DOHH2 (cell line): ENCODE measurements around the gene EMP1.

Experiments
- H3F3A ChIP-seq: fragments of 200-600 bp; sonication (generic), shearing (Covaris generic); 2 replicates; pipeline ENCODE4 v1.6.0; 2016; ENCODE audit warnings: antibody characterized with exemption, mild to moderate bottlenecking; ENCODE audit not compliant: control insufficient read depth, insufficient read depth
- H3K27ac ChIP-seq: fragments of 200-600 bp; sonication (generic); 2 replicates; pipeline ENCODE4 v1.5.1; 2014; ENCODE audit warnings: low read depth, mild to moderate bottlenecking, low read length, moderate library complexity
- H3K27me3 ChIP-seq: fragments of 200-600 bp; sonication (generic); 2 replicates; pipeline ENCODE4 v1.6.1; 2014; ENCODE audit warnings: mild to moderate bottlenecking, low read length, mixed read lengths; ENCODE audit not compliant: control insufficient read depth
- H3K36me3 ChIP-seq: fragments of 200-600 bp; sonication (generic); 2 replicates; pipeline ENCODE4 v1.6.1; 2014; ENCODE audit warnings: mild to moderate bottlenecking, low read length, moderate library complexity, mixed read lengths; ENCODE audit not compliant: control insufficient read depth
- H3K4me1 ChIP-seq: fragments of 200-600 bp; sonication (generic); 2 replicates; pipeline ENCODE4 v1.6.1; 2014; ENCODE audit warnings: mild to moderate bottlenecking, low read length, mixed read lengths; ENCODE audit not compliant: control insufficient read depth
- H3K4me2 ChIP-seq: fragments of 200-600 bp; sonication (generic); 2 replicates; pipeline ENCODE4 v1.6.0; 2014; ENCODE audit warnings: mild to moderate bottlenecking, low read length, moderate library complexity
- H3K4me3 ChIP-seq: fragments of 200-600 bp; sonication (generic); 2 replicates; pipeline ENCODE4 v1.5.1; 2014; ENCODE audit warnings: mild to moderate bottlenecking, low read length, mixed read lengths
- H3K79me2 ChIP-seq: fragments of 200-600 bp; sonication (generic); 2 replicates; pipeline ENCODE4 v1.6.1; 2014; ENCODE audit warnings: mild to moderate bottlenecking, low read length, mixed read lengths; ENCODE audit not compliant: control insufficient read depth
- H3K9me2 ChIP-seq: fragments of 200-600 bp; sonication (generic); replicated peaks from 2 replicates; pipeline ENCODE4 v1.6.1; 2014; ENCODE audit warnings: mild to moderate bottlenecking, low read length, mixed read lengths; ENCODE audit not compliant: control insufficient read depth
- H3K9me3 ChIP-seq: fragments of 200-600 bp; sonication (generic); 2 replicates; pipeline ENCODE4 v1.6.1; 2014; ENCODE audit warnings: antibody characterized with exemption, low read length, mixed read lengths; ENCODE audit not compliant: control insufficient read depth, insufficient read depth
- H4K20me1 ChIP-seq: fragments of 200-600 bp; sonication (generic); 2 replicates; pipeline ENCODE4 v1.6.0; 2014; ENCODE audit warnings: low read depth, mild to moderate bottlenecking, antibody characterized with exemption, low read length, moderate library complexity; ENCODE audit not compliant: control insufficient read depth, insufficient read depth
- CTCF ChIP-seq: fragments of 200-600 bp; sonication (generic); IDR thresholded peaks from one replicate; pipeline ENCODE4 v1.5.1; 2014; ENCODE audit warnings: antibody characterized with exemption, mild to moderate bottlenecking, low read depth, low read length; ENCODE audit not compliant: poor library complexity, severe bottlenecking
- EZH2phosphoT487 ChIP-seq: fragments of 200-600 bp; sonication (generic); IDR thresholded peaks from 2 replicates; pipeline ENCODE4 v1.6.1; 2017; ENCODE audit warnings: borderline replicate concordance, mild to moderate bottlenecking, antibody characterized with exemption, low read length, moderate library complexity, mixed read lengths

EMP1 gene

GRCh38 chr12:13203034-13203922 is 6.8 kb downstream of the EMP1 start:
- Histone ChIP-seq H3F3A (no peaks in the 10 kb centered on the region), H3K9me3 (no peaks in the 10 kb centered on the region), H3K9me2 (no peaks in the 10 kb centered on the region), H3K4me1 (no peaks in the 10 kb centered on the region), H3K27ac (no peak overlapping the region), H3K4me3 (no peak overlapping the region), H3K4me2 (no peak overlapping the region), H4K20me1 (no peaks in the 10 kb centered on the region), H3K27me3 (peaks cover 34% of the 10 kb centered on the region), H3K79me2 (no peaks in the 10 kb centered on the region), H3K36me3 (no peaks in the 10 kb centered on the region)
- TF ChIP-seq CTCF (no peak), EZH2phosphoT487 (no peak)

- H3K9me3 ChIP-seq: no peaks in the 10 kb centered on the region
- H3K4me2 ChIP-seq: no peak overlapping the region
- H3K27ac ChIP-seq: no peak overlapping the region
- TF ChIP-seq CTCF (no peak), EZH2phosphoT487 (no peak)
- H4K20me1 ChIP-seq: no peaks in the 10 kb centered on the region
- peaks cover 3% of the 10 kb centered on the region; the same call in 1 of the 2 replicates for H3K4me1 ChIP-seq
- no peaks in the 10 kb centered on the region for H3K9me2 ChIP-seq
- H3K4me3 ChIP-seq: no peak overlapping the region
- no peaks in the 10 kb centered on the region for H3F3A ChIP-seq
- H3K27me3 ChIP-seq: peaks cover 37% of the 10 kb centered on the region
- no peaks in the 10 kb centered on the region for H3K79me2 ChIP-seq
- no peaks in the 10 kb centered on the region for H3K36me3 ChIP-seq
These were observed 7.9 kb downstream of the EMP1 start for GRCh38 chr12:13204428-13204827.

GRCh38 chr12:13205809-13206559 is 9.5 kb downstream of the EMP1 start:
- Histone ChIP-seq H3K9me2 (no peaks in the 10 kb centered on the region), H3K4me2 (no peak overlapping the region), H3F3A (no peaks in the 10 kb centered on the region), H3K4me3 (no peak overlapping the region), H3K27ac (no peak overlapping the region), H4K20me1 (no peaks in the 10 kb centered on the region), H3K36me3 (no peaks in the 10 kb centered on the region), H3K27me3 (peaks cover 34% of the 10 kb centered on the region), H3K9me3 (no peaks in the 10 kb centered on the region), H3K79me2 (no peaks in the 10 kb centered on the region), H3K4me1 (peaks cover 6% of the 10 kb centered on the region; the same call in 1 of the 2 replicates)
- TF ChIP-seq EZH2phosphoT487 (no peak), CTCF (no peak)
